Gastroesophageal sphincter (tissue), 3 donors: ENCODE data around the gene CCDC7.

Experiments
- EP300 ChIP-seq: sonication (generic); formaldehyde crosslinking; IDR thresholded peaks from one replicate; pipeline ENCODE4 v1.6.1; 2017; ENCODE audit warnings: antibody characterized with exemption, mild to moderate bottlenecking
- POLR2A ChIP-seq, 2 donors: fragments of 450-650 bp; IDR thresholded peaks; one replicate each; pipeline ENCODE4 v1.6.1; 2017; ENCODE audit warnings: antibody characterized with exemption in 2 of 2, mild to moderate bottlenecking in 2 of 2, moderate library complexity in 1 of 2
- POLR2AphosphoS5 ChIP-seq: sonication (generic); formaldehyde crosslinking; IDR thresholded peaks from one replicate; pipeline ENCODE4 v1.6.1; 2017; ENCODE audit warnings: antibody characterized with exemption
- TF ChIP-seq, protein P1 (sequence below), 4 experiments: fragments of 200-600 bp in 2 of 4; fragments of 450-650 bp in 2 of 4; sonication (generic) in 1 of 4; IDR thresholded peaks; one replicate each; pipeline ENCODE4 v1.5.1; 2017 to 2019; ENCODE audit warnings: antibody characterized with exemption in 4 of 4, mild to moderate bottlenecking in 2 of 4, moderate library complexity in 2 of 4

DNA sequence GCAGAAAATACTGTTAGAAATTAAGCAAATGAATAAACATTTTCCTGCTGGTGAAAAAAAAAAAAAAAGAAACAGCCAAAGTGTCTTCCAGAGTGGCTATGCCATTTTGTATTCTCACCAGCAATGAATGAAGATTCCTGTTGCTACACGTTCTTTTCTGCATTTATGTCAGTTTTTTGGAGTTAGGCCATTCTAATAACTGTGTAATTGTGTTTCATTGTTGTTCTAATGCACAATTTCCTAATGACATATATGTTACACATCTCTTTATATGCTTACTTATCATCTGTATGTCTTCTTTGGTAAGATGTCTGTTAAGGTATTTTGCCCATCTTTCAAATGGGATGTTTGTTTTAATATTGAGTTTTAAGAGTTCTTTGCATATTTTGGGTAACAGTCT lies 298.4 kb downstream of the CCDC7 start:
- TF ChIP-seq EP300: no peak
- TF ChIP-seq POLR2A (IDR thresholded peaks at IDR 0.05): no peak
- TF ChIP-seq, protein P1, sequence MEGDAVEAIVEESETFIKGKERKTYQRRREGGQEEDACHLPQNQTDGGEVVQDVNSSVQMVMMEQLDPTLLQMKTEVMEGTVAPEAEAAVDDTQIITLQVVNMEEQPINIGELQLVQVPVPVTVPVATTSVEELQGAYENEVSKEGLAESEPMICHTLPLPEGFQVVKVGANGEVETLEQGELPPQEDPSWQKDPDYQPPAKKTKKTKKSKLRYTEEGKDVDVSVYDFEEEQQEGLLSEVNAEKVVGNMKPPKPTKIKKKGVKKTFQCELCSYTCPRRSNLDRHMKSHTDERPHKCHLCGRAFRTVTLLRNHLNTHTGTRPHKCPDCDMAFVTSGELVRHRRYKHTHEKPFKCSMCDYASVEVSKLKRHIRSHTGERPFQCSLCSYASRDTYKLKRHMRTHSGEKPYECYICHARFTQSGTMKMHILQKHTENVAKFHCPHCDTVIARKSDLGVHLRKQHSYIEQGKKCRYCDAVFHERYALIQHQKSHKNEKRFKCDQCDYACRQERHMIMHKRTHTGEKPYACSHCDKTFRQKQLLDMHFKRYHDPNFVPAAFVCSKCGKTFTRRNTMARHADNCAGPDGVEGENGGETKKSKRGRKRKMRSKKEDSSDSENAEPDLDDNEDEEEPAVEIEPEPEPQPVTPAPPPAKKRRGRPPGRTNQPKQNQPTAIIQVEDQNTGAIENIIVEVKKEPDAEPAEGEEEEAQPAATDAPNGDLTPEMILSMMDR (IDR thresholded peaks at IDR 0.05): no peak
- no peak for TF ChIP-seq POLR2AphosphoS5
